GM18868 (cell line): ENCODE measurements around the gene GPRASP2.
"Not testable (repeated sequence)": the region's sequence is repeated elsewhere in the genome, so short reads cannot be mapped to it uniquely, and the experiment has no call there.

ENCODE experiments used
- ATAC-seq: cut with Tn5 transposase; IDR thresholded peaks from one replicate; pipeline ENCODE4 v1.9.1; 2021; ENCODE audit warnings: mild to moderate bottlenecking, moderate library complexity; ENCODE audit not compliant: unreplicated experiment

Gene GPRASP2

GRCh38 chrX:102712216-102712966, at the start of gene GPRASP2:
Gene GPRASP2, plus strand, starts transcription at chrX:102712448. Its CDS starts 2,422 bp downstream, at chrX:102714870.
- peak; percentile 43 for ATAC-seq

- not testable (repeated sequence) for ATAC-seq
These were observed 48.4 kb upstream of the GPRASP2 start for GRCh38 chrX:102663820-102664219.

DNA sequence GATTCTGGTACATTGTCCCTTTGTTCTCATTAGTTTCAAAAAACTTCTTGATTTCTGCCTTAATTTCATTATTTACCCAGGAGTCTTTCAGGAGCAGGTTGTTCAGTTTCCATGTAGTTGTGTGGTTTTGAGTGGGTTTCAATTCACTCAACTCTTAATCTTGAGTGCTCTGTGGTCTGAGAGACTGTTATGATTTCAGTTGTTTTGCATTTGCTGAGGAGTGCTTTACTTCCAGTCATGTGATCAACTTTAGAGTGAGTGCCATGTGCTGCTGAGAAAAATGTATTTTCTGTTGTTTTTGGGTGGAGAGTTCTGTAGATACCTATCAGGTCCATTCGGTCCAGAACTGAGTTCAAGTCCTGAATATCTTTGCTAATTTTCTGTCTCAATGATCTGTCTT, 45.2 kb upstream of the GPRASP2 start:
- ATAC-seq, result not testable (repeated sequence)

GRCh38 chrX:102669526-102669925, 42.7 kb upstream of the GPRASP2 start:
- no peak for ATAC-seq

- ATAC-seq, result no peak
These were observed 39.4 kb upstream of the GPRASP2 start for GRCh38 chrX:102672856-102673255.

DNA sequence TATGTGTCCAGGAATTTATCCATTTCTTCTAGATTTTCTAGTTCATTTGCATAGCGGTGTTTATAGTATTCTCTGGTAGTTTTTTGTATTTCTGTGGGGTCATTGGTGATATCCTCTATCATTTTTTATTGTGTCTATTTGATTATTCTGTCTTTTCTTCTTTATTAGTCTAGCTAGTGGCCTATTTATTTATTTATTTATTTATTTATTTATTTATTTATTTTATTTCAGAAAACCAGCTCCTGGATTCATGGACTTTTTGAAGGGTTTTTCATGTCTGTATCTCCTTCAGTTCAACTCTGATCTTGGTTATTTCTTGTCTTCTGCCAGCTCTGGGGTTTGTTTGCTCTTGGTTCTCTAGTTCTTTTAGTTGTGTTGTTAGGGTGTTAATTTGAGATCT, 34.8 kb upstream of the GPRASP2 start:
- ATAC-seq, result not testable (repeated sequence)

GRCh38 chrX:102684772-102685520, 27.3 kb upstream of the GPRASP2 start:
- ATAC-seq, result no peak

GRCh38 chrX:102694749-102695148, 17.5 kb upstream of the GPRASP2 start:
- no peak for ATAC-seq

DNA sequence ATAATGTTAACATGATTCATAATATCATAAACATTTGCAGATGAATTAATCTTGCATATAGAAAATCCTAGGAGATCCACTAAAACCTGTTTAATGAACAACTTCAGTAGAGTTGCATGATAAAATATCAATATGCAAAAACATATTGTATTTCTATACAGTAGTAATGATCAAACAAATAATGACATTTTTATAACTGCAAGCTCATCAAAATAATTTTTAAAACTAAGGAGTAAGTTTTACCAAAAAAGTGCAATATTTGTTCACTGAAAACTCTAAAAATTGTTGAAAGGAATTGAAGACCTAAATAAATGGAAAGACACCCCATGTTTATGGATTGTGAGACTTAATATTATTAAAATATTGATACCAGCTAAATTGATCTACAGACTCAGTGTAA, 15.9 kb upstream of the GPRASP2 start:
- ATAC-seq, result no peak

GRCh38 chrX:102697494-102697893, 14.8 kb upstream of the GPRASP2 start:
- no peak for ATAC-seq

GRCh38 chrX:102708900-102709299, 3.3 kb upstream of the GPRASP2 start:
- ATAC-seq, result no peak

GRCh38 chrX:102711872-102712215, 404 bp upstream of the GPRASP2 start:
- no peak for ATAC-seq

GRCh38 chrX:102712981-102713625, 855 bp downstream of the GPRASP2 start:
- peak; percentile 65 for ATAC-seq

DNA sequence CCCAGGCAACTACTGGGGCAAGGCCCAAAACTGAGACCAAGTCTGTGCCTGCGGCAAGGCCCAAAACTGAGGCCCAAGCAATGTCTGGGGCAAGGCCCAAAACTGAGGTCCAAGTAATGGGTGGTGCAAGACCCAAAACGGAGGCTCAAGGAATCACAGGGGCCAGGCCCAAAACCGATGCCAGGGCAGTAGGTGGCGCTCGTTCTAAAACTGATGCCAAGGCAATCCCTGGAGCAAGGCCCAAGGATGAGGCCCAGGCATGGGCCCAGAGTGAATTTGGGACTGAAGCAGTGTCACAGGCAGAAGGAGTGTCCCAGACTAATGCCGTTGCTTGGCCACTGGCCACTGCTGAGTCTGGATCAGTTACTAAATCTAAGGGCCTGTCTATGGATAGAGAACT, 2.7 kb downstream of the GPRASP2 start:
- no peak for ATAC-seq

DNA sequence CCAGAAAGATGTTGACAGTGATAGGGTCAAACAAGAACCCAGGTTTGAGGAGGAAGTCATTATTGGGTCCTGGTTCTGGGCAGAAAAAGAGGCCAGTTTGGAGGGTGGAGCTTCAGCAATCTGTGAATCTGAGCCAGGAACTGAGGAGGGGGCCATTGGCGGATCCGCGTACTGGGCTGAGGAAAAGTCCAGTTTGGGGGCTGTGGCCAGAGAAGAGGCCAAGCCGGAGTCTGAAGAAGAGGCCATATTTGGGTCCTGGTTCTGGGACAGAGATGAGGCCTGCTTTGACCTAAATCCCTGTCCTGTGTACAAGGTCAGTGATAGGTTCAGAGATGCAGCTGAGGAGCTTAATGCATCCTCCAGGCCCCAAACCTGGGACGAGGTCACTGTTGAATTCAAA, 3.7 kb downstream of the GPRASP2 start:
- no peak for ATAC-seq

DNA sequence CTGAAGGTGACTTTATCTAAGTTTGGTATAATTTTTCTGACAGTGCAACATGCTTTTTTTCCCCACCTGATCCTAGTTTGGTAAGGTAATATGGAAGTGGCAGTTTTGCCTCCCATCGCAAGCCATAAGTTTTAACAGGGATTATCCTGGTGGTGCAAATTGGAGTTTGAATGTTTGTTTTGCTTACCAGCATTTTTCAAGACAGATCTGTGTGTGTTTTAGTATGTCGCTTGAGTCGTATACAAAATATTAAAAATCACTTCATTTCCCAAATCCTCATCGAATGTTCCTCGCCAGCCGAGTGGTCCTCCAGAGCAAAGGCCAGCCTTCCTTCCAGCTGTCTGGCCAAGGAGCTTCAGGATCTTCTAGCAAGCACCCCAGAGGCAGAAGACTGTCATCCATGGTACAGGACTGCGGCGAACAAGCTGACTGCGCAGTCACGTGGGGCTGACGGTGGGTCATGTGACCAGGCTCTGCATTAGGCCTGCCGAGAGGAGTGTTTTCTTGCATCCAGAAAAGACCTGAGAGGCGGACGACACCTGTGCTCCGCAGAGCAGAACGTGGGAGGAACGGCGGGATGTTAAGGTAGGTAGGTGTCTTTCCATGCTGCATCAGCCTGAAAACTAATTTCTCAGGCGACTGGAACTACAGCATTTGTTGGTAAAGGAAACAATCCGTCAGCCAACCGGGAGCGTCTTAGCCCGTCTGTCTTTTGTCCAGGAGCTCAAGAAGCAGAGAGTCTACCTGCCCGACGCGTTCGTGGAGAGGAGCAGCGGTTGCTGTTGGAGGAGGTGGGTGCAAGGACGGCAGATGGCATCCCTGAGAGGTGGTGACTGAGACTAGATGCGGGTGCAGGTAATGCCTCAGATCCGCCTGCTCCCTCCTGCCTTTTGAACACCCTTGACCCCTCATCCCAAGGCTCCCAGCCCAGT, 8.3 kb downstream of the GPRASP2 start, which contains the start of gene GPRASP3:
Gene GPRASP3 (plus strand): TSS at position 507 of the 932 bp plus-strand sequence. CDS start 28,253 bp downstream, outside the sequence.
- ATAC-seq, result no peak

DNA sequence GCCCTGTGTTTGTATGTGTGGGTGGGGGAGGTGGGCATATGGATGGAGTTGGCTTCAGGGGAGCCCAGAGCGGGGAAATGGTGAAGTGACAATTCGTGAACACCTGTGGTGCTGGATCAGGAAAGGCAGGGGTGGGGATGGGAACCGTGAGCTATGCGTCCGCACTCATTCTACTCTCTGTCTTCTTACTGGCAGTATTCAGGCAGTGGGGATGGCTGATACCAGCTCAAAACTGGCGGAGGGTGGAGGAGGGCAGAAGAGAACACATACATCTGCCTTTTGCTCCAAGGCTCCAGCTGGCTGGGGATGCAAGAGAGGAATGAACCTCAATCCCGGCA, 8.9 kb downstream of the GPRASP2 start:
- ATAC-seq, result not testable (repeated sequence)

- ATAC-seq, result no peak
These were observed 11.2 kb downstream of the GPRASP2 start for GRCh38 chrX:102723456-102723855.

DNA sequence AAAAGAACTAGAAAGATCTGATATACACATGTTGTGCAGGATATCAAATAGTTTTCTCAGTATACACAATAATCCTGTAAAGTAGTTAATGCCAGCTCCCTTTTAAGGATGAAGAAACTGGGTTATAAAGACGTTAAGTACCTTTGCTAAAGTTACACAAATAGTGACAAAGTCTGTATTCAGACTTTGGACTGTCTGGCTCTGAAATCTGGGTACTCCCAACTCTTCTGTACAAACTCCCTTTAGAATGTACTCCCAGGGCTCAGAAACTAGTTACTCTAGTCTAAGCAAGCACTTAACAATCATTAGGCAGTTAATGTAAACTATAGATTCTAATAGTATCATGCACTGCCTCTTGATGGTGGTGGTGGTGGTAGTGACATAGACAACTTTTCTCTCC, 15.5 kb downstream of the GPRASP2 start:
- ATAC-seq, result no peak

- ATAC-seq, result no peak
These were observed 16.4 kb downstream of the GPRASP2 start for GRCh38 chrX:102728646-102729045.

DNA sequence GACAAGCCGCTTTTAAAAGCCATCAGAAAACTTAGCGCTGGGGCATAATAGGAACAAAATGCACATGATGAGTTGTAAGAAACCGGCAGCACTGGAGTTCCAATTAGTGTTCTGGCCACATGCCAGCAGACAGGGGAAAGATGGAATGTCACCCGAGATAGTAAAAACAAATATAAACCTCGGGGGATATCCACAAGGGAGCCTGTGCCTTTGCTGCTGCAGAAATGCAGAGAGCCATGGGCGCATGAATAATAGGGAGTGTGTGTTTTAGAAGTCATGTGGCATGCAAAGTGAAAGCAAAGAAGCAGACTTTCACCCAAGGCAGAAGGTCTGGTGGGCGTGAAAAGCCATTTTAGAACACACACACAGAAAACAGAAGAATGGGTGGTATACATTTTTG, 27.4 kb downstream of the GPRASP2 start:
- ATAC-seq, result no peak
